Common myeloid progenitor, CD34-positive (primary cell): ENCODE measurements around the gene EMID1.

Experiments
- CTCF ChIA-PET: fragments of 350-600 bp; sonication (Branson Sonifier 250); formaldehyde crosslinking; loops from one replicate; lab custom pipeline; 2021; ENCODE audit warnings: antibody characterized with exemption; lab: Charles Lee
- POLR2A ChIA-PET: fragments of 350-600 bp; sonication (Branson Sonifier 250); formaldehyde crosslinking; loops from one replicate; lab custom pipeline; 2021; ENCODE audit warnings: antibody characterized with exemption; lab: Charles Lee
- DNase-seq, 3 donors: peaks; one replicate each; pipeline versions ENCODE4 v3.0.0 to v3.0.0-alpha.2; 2013
- H3K27ac ChIP-seq, 2 experiments: 1 replicate in 1 of 2; 2 replicates in 1 of 2; pipeline ENCODE4 v1.7.0; 2013; ENCODE audit warnings: inconsistent platforms in 2 of 2, low read length in 2 of 2, mild to moderate bottlenecking in 2 of 2, low read depth in 1 of 2, moderate library complexity in 1 of 2; ENCODE audit not compliant: severe bottlenecking in 2 of 2, insufficient read depth in 1 of 2, poor library complexity in 1 of 2
- H3K27me3 ChIP-seq, 5 experiments: replicated peaks in 2 of 5; 1 replicate in 3 of 5; 2 replicates in 2 of 5; pipeline versions ENCODE4 v1.6.1 to v1.7.0; 2013; ENCODE audit warnings: low read length in 4 of 5, mild to moderate bottlenecking in 2 of 5, moderate library complexity in 2 of 5, inconsistent platforms in 1 of 5; ENCODE audit not compliant: insufficient read depth in 5 of 5, control insufficient read depth in 4 of 5
- H3K36me3 ChIP-seq, 4 experiments: 1 replicate in 2 of 4; 2 replicates in 2 of 4; pipeline versions ENCODE4 v1.6.1 to v1.7.0; 2013; ENCODE audit warnings: low read length in 3 of 4, control low read depth in 1 of 4, mild to moderate bottlenecking in 1 of 4; ENCODE audit not compliant: control insufficient read depth in 4 of 4, insufficient read depth in 4 of 4
- H3K4me1 ChIP-seq, 4 experiments: 1 replicate in 3 of 4; 2 replicates in 1 of 4; pipeline versions ENCODE4 v1.6.1 to v1.7.1; 2013; ENCODE audit warnings: low read length in 3 of 4, mild to moderate bottlenecking in 3 of 4, control low read depth in 1 of 4, inconsistent platforms in 1 of 4, moderate library complexity in 1 of 4; ENCODE audit not compliant: control insufficient read depth in 4 of 4, insufficient read depth in 4 of 4; ENCODE audit errors: control extremely low read depth in 1 of 4
- H3K4me3 ChIP-seq, 7 experiments: 1 replicate in 4 of 7; 2 replicates in 3 of 7; pipeline versions ENCODE4 v1.5.1 to v1.7.0; 2013; ENCODE audit warnings: mild to moderate bottlenecking in 7 of 7, low read length in 6 of 7, moderate library complexity in 6 of 7, inconsistent platforms in 2 of 7, low read depth in 2 of 7, control low read depth in 1 of 7; ENCODE audit not compliant: insufficient read depth in 4 of 7, control insufficient read depth in 1 of 7; ENCODE audit errors: extremely low read depth in 1 of 7
- H3K9me3 ChIP-seq, 5 experiments: 1 replicate in 4 of 5; 2 replicates in 1 of 5; pipeline versions ENCODE4 v1.6.1 to v1.7.1; 2013; ENCODE audit warnings: low read length in 4 of 5, mild to moderate bottlenecking in 2 of 5, inconsistent platforms in 1 of 5, low read depth in 1 of 5, moderate library complexity in 1 of 5; ENCODE audit not compliant: control insufficient read depth in 4 of 5, insufficient read depth in 2 of 5; ENCODE audit errors: control extremely low read depth in 1 of 5
- WGBS: methylation state at CpG from one replicate; pipeline ENCODE4 v1.1.5; 2013; ENCODE audit not compliant: insufficient coverage; 5-methylcytosine and 5-hydroxymethylcytosine counted together

EMID1 gene

GRCh38 chr22:29204455-29205183, 1.1 kb upstream of the EMID1 start:
- H3K36me3 ChIP-seq, result peaks cover 0 to 6% (median 0%) of the 10 kb centered on the region in 4 experiments
- peaks cover 0 to 94% (median 91%) of the 10 kb centered on the region in 4 experiments for H3K4me1 ChIP-seq
- DNase-seq, result no peak
- H3K4me3 ChIP-seq, result peak overlapping the region in 5 of 7 experiments; percentile 58 to 85 (median 71)
- 72% methylated on average over 6 of the region's 8 CpGs for WGBS
- no peak overlapping the region for H3K27ac ChIP-seq
- no peaks in the 10 kb centered on the region for H3K9me3 ChIP-seq
- CTCF ChIA-PET, result interaction anchor here (0.9 to 7.6 kb wide), 15 partner anchors 9 to 385 kb away, joined by 3 to 69 read pairs (median 4); no protein-coding TSS in a partner anchor
- no peaks in the 10 kb centered on the region for H3K27me3 ChIP-seq
- POLR2A ChIA-PET, result interaction anchor here (0.6 to 1.0 kb wide), 2 partner anchors 15 to 51 kb away, joined by 3 to 4 read pairs; no protein-coding TSS in a partner anchor

- H3K36me3 ChIP-seq, result peaks cover 0 to 2% (median 0%) of the 10 kb centered on the region in 4 experiments
- H3K4me1 ChIP-seq, result peaks cover 0 to 92% (median 90%) of the 10 kb centered on the region in 4 experiments
- ChIA-PET CTCF (interaction anchor here (1.0 to 7.6 kb wide), 11 partner anchors 9 to 386 kb away, joined by 3 to 69 read pairs (median 5); no protein-coding TSS in a partner anchor), POLR2A (no interaction called here)
- no peaks in the 10 kb centered on the region for H3K27me3 ChIP-seq
- WGBS, result 46% methylated on average over 8 of the region's 11 CpGs
- H3K9me3 ChIP-seq, result no peaks in the 10 kb centered on the region
- H3K4me3 ChIP-seq, result peak overlapping the region; percentile 43 to 85 (median 70)
- DNase-seq, result no peak
- peak overlapping the region in 1 of 2 experiments; percentile 46 for H3K27ac ChIP-seq
Observed at GRCh38 chr22:29205252-29205593, 473 bp upstream of the EMID1 start.

GRCh38 chr22:29206372-29207242, 911 bp downstream of the EMID1 start:
- DNase-seq, result no peak
- Histone ChIP-seq H3K27me3 (no peaks in the 10 kb centered on the region), H3K9me3 (no peaks in the 10 kb centered on the region), H3K27ac (peak overlapping the region in 1 of 2 experiments; percentile 66), H3K4me1 (peaks cover 0 to 91% (median 79%) of the 10 kb centered on the region in 4 experiments), H3K4me3 (peak overlapping the region; percentile 57 to 88 (median 80)), H3K36me3 (peaks cover 4 to 11% (median 10%) of the 10 kb centered on the region in 4 experiments)
- ChIA-PET POLR2A (interaction anchor here (0.7 to 0.8 kb wide), 2 partner anchors 10 to 34 kb away, joined by 3 read pairs; no protein-coding TSS in a partner anchor), CTCF (interaction anchor here (0.8 to 7.6 kb wide), 14 partner anchors 10 to 159 kb away, joined by 3 to 69 read pairs (median 4); no protein-coding TSS in a partner anchor)
- WGBS, result 40% methylated on average over 15 of the region's 19 CpGs

GRCh38 chr22:29207243-29207550, 1.5 kb downstream of the EMID1 start:
- H3K36me3 ChIP-seq, result peaks cover 4 to 13% (median 11%) of the 10 kb centered on the region in 4 experiments
- 89% methylated on average over 5 of the region's 5 CpGs for WGBS
- DNase-seq, result no peak
- peaks cover 0 to 85% (median 73%) of the 10 kb centered on the region in 4 experiments for H3K4me1 ChIP-seq
- ChIA-PET CTCF (interaction anchor here (0.8 to 7.2 kb wide), 5 partner anchors 9 to 47 kb away, joined by 3 to 52 read pairs (median 6); no protein-coding TSS in a partner anchor), POLR2A (no interaction called here)
- H3K9me3 ChIP-seq, result no peaks in the 10 kb centered on the region
- no peaks in the 10 kb centered on the region for H3K27me3 ChIP-seq
- H3K4me3 ChIP-seq, result peak overlapping the region in 4 of 7 experiments; percentile 80 to 88 (median 84)
- no peak overlapping the region for H3K27ac ChIP-seq

- Histone ChIP-seq H3K36me3 (peaks cover 4 to 17% (median 13%) of the 10 kb centered on the region in 4 experiments), H3K27ac (peak overlapping the region in 1 of 2 experiments; percentile 30), H3K4me3 (peak overlapping the region in 4 of 7 experiments; percentile 29 to 88 (median 82)), H3K4me1 (peaks cover 0 to 78% (median 67%) of the 10 kb centered on the region in 4 experiments), H3K27me3 (no peaks in the 10 kb centered on the region), H3K9me3 (no peaks in the 10 kb centered on the region)
- 34% methylated on average over 8 of the region's 11 CpGs for WGBS
- CTCF ChIA-PET, result interaction anchor here (0.9 to 7.2 kb wide), 12 partner anchors 9 to 86 kb away, joined by 3 to 52 read pairs (median 4); no protein-coding TSS in a partner anchor
- POLR2A ChIA-PET, result no interaction called here
- DNase-seq, result no peak
Observed at GRCh38 chr22:29207562-29208501, 2.1 kb downstream of the EMID1 start.

- Histone ChIP-seq H3K4me3 (peak overlapping the region in 4 of 7 experiments; percentile 29 to 85 (median 47)), H3K4me1 (peaks cover 0 to 73% (median 61%) of the 10 kb centered on the region in 4 experiments), H3K27me3 (no peaks in the 10 kb centered on the region), H3K36me3 (peaks cover 4 to 23% (median 16%) of the 10 kb centered on the region in 4 experiments), H3K27ac (peak overlapping the region in 1 of 2 experiments; percentile 63), H3K9me3 (no peaks in the 10 kb centered on the region)
- POLR2A ChIA-PET, result interaction anchor here (0.5 to 0.6 kb wide), 2 partner anchors 41 to 154 kb away, joined by 3 read pairs; no protein-coding TSS in a partner anchor
- WGBS, result 13% methylated on average over 3 of the region's 4 CpGs
- CTCF ChIA-PET, result interaction anchor here (0.6 to 2.0 kb wide), 11 partner anchors 10 to 87 kb away, joined by 3 to 10 read pairs (median 4); no protein-coding TSS in a partner anchor
- DNase-seq, result peak in 2 of 3 donors; percentile 45 to 50
Observed at GRCh38 chr22:29208502-29208862, 2.8 kb downstream of the EMID1 start.
